Stimulated activated CD4-positive, alpha-beta T cell treated with anti-CD3 and anti-CD28 coated beads, Interleukin-2, amount 100 ng/mL, for 4 hours (primary cell): ENCODE measurements around the gene TMEM178B.

Experiments
- DNase-seq: peaks from one replicate; pipeline ENCODE4 v3.0.0-alpha.2; 2020; ENCODE audit warnings: low read depth

The TMEM178B gene

GRCh38 chr7:141430455-141431139 is 356.7 kb downstream of the TMEM178B start:
- no peak for DNase-seq

GRCh38 chr7:141431140-141431479 is 357.2 kb downstream of the TMEM178B start:
- no peak for DNase-seq

GRCh38 chr7:141431711-141432110 is 357.8 kb downstream of the TMEM178B start:
- no peak for DNase-seq

- DNase-seq = no peak
Observed at GRCh38 chr7:141433698-141434097, 359.8 kb downstream of the TMEM178B start.

GRCh38 chr7:141436139-141436538 is 362.3 kb downstream of the TMEM178B start:
- DNase-seq = no peak

GRCh38 chr7:141436575-141437075 is 362.8 kb downstream of the TMEM178B start:
- no peak for DNase-seq

GRCh38 chr7:141439164-141439563 is 365.3 kb downstream of the TMEM178B start:
- DNase-seq = no peak

GRCh38 chr7:141439776-141440175 is 365.9 kb downstream of the TMEM178B start:
- no peak for DNase-seq

GRCh38 chr7:141441837-141442627 is 368.2 kb downstream of the TMEM178B start:
- no peak for DNase-seq

- no peak for DNase-seq
Observed at GRCh38 chr7:141442781-141443180, 368.9 kb downstream of the TMEM178B start.

- no peak for DNase-seq
Observed at GRCh38 chr7:141444961-141445360, 371.1 kb downstream of the TMEM178B start.

- DNase-seq = no peak
Observed at GRCh38 chr7:141451232-141451631, 377.4 kb downstream of the TMEM178B start.

GRCh38 chr7:141452911-141453310 is 379.0 kb downstream of the TMEM178B start:
- DNase-seq = no peak

GRCh38 chr7:141454338-141454737 is 380.5 kb downstream of the TMEM178B start:
- DNase-seq = no peak

GRCh38 chr7:141455723-141456122 is 381.9 kb downstream of the TMEM178B start:
- no peak for DNase-seq

- DNase-seq = no peak
Observed at GRCh38 chr7:141456298-141456697, 382.4 kb downstream of the TMEM178B start.

GRCh38 chr7:141456711-141457110 is 382.8 kb downstream of the TMEM178B start:
- DNase-seq = no peak

GRCh38 chr7:141460781-141461715 is 387.2 kb downstream of the TMEM178B start:
- no peak for DNase-seq

GRCh38 chr7:141461924-141462323 is 388.1 kb downstream of the TMEM178B start:
- DNase-seq = no peak

GRCh38 chr7:141462958-141463357 is 389.1 kb downstream of the TMEM178B start:
- no peak for DNase-seq

- DNase-seq = no peak
Observed at GRCh38 chr7:141463986-141464385, 390.1 kb downstream of the TMEM178B start.

- no peak for DNase-seq
Observed at GRCh38 chr7:141464551-141464950, 390.7 kb downstream of the TMEM178B start.
